NCI-H524 (cell line): ENCODE measurements around the gene NEDD1.

Experiments used
- DNase-seq, 2 experiments: peaks; one replicate each; lab custom pipeline; 2025; lab: John Stamatoyannopoulos, UW

Gene NEDD1

DNA sequence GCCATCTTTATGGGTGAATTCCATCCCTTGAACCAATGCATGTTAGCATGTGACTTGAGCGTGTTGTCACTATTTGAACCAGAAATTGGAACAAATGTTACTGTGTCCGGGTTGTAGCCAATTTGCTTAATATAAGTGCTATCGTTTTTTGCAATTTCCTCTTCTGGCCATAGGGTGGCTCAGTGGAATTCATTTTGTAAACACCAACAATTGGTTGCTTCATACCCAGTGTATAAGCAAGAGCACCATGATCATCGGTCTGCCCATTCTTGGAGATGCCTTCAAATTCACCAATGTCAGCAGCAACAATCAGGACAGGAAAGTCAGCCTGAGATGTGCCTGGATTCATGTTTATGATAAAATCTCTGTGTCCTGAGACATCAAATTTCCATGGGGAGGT, 5.0 kb upstream of the NEDD1 start:
- no peak for DNase-seq

DNA sequence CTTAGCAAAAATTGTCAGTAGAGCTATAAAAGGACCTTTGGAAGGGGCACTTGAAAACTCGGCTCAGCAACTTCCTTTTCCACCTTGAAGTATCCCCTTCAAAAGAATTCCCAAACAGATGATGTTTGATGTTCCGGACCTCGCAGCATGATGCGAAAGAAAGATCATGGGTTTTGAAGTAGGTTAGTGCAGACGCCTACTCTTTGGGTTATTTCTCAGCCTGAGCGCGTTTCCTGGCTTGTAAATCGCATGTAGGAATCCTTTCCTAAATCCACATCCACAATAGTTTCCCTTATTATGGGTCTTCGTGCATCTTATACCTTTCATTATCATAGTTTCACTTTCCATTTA, 584 bp upstream of the NEDD1 start:
- no peak for DNase-seq

DNA sequence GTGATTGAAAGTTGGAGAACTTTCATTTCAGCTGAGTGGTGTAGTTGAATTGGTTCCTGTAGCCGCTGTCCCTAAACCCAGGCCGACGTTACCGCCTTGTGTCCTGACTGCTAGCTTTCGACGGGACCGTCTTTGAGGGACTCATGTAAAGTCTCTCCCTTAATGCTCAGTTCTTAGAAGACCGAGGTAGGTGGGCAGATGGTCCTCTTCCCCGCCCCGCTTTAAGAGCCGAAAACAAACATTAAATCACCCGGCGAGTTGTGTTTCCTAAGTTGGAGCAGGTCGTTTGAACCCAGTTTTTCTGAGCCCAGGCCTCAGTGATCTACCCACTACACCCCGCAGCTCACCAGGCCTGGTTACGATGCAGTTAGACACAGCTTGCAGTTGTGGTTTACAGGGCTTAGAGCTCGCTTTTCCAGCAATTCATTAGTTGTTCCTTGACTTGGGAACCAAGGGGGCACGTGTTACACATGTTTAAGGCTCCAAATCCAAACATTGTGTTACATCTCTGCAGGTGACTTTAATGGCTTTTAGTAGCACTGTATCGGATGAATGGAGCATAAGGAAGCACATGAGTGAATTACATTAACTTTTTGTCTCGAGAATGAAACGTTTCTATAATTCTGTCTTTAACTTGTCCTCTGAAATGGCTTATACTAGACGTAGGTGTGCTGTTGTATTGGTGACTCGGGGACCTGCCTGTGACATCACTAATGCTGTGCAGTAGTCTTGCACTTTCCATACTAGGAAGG, 790 bp downstream of the NEDD1 start:
- peak; percentile 48 to 58 for DNase-seq

DNA sequence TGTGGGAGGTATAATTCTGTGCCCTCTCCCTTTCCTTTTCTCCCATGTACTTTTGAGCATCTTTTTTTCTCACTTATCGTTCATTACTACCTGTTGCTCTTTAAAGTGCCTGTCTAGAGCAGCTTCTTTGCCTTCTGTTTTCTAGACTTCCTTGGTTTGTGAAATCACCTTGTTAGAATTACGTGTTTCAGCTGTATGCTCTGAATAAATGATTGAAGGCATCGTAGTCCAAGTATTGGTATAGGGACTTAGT, 1.3 kb downstream of the NEDD1 start:
- no peak for DNase-seq

DNA sequence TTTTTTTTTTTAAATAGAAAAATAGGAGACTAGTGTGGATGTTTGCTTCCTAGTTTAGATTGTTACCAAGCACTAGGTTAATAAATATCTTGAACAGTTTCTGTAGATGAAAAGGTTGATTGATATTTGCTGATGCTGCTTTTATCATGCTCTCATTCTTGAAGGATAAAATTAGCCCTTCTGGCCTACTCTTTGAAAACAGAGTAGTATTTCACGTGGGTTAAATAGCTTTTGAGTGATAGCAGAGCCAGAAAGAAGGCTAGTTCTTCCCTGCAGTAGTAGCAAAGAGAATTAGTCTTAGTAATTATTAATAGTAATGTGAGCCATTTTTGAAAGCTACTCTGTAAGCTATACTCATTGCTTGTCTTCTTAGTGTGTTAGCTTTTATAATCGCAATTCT, 5.2 kb downstream of the NEDD1 start:
- DNase-seq, result no peak

DNA sequence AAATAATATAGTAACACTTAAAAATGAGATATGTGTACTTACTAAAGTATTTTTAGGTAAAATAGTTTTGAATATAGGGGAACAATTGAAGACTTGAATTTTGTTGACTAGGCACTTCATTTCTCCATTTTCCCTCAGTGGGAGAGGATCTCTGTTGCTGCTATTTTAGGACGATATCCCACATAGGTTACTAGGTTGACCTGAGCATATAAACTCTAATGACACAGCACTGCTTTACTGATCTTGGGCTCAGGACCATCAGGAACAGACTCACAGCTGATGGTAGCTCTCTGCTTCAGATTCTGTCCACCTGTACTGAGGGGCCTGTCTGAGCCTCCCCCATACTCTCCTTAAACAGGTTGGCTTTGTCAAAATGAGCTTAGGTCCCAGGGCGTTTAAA, 5.9 kb downstream of the NEDD1 start:
- DNase-seq, result no peak

DNA sequence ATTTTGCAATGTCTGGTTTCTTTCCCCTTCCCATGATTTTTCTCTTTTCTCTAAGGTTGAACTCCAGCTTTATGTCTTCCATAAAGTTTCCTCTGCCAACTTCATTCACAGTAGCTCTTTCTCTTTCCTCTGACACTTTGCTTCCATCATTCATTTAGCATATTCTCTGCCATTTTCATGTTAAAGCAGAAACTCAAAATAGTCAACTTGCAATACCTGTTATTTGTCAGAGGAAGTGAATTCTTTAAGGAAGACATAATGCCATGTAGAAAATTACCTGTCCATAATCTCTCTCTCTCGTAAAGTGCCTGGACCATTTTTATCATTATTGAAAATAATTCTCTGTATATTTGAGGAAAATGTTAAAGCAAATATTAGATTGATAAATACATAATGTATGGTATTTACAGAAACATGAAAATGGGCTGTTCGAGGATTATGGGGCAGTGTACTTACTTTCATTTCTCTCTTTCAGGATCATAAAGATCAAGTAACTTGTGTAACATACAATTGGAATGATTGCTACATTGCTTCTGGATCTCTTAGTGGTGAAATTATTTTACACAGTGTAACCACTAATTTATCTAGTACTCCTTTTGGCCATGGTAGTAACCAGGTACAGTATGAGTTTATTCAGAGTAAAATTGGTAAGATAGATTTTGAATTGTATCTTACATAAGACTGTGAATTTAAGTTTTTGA, 12.6 kb downstream of the NEDD1 start:
- no peak for DNase-seq

DNA sequence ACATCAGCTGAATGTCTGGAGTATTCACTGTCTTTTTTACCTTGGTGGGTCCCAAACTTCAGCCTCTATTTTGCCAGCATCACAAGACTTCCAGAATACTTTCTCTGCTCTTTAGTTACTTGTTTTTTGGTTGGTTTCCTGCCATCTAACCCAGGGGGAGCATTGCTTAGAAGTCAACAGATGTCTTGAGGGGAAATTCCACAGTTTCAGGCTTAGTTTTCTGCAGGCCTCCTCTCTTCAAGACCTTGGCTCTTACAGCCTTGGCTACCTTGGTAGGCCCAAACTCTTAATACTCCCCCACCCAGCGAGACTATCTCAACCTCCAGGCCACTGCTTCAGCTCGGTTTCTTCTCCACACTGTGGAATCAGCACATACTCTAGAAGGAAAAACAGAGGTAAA, 41.7 kb downstream of the NEDD1 start:
- no peak for DNase-seq

DNA sequence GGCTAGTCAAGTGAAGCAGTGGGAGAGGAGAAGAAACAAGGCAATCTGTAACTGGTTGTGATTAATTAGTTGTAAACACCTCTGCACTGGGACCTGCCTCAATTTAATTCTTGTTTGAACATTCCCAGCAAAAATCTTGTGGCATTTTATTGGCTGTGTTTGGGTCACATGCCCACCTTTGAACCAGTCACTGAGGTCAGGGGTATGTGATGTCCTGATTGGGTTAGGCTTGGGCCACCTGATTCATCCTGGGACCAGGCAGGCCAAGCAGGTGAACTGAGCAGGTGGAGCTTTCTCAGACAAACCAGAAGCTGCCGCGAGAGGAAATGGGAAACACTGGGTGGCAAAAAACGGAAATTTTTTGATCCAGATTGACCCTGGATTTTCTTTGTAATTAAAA, 72.5 kb downstream of the NEDD1 start:
- no peak for DNase-seq

DNA sequence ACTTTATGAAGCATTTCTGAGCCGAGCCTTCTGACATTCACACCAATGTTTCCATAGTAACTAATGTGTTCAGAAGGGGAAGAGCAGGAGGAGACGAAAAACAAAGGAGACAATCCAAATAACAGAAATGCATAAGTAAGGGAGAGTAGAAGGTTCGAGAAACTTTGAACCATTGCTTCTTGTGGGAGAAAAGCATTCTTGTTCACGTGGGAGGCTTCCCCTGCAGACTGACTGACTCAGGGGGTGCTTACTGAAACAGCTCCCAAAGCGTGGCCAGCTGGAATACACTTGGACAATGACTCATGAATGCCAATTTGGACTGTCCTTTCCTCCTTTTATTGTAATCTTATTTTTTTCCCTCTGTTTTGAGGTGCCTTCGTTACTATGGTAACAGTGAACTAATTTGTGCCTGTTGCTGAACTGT, 73.9 kb downstream of the NEDD1 start:
- DNase-seq, result no peak

DNA sequence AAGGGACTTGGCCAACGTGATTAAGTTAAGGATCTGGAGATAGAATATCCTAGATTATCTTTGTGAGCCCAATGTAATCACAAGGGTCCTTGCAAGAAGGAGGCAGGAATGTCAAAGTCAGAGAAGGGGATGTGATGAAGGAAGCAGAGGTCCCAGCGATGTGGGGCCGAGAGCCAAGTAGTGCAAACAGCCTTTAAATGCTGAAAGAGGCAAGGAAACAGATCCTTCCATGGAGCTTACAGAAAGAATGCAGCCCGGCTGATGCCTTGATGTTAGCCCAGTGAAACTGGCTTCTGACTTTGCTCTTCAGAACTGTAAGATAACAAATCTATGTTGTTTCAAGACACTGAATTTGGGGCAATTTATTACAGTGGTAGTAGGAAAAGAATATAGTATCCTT, 74.9 kb downstream of the NEDD1 start:
- DNase-seq, result no peak

DNA sequence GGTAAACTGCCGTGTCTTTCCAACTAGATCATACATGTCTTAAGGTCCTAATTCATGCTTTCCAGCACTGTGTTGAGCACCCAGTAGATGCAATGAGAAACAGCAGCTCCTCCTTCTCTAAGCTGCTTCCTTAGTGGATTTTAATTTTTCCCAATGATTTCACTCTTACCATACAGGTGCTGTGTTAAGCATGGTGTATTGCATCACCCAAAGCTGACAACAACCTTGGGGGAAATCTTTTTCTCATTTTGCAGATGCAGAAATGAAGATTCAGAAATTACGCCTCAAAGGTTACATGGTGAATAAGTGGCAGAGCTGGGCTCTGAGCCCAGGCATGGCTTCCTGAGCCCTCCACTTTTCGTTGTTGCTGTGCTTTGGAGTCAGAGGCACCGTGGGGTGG, 75.6 kb downstream of the NEDD1 start:
- DNase-seq, result no peak

DNA sequence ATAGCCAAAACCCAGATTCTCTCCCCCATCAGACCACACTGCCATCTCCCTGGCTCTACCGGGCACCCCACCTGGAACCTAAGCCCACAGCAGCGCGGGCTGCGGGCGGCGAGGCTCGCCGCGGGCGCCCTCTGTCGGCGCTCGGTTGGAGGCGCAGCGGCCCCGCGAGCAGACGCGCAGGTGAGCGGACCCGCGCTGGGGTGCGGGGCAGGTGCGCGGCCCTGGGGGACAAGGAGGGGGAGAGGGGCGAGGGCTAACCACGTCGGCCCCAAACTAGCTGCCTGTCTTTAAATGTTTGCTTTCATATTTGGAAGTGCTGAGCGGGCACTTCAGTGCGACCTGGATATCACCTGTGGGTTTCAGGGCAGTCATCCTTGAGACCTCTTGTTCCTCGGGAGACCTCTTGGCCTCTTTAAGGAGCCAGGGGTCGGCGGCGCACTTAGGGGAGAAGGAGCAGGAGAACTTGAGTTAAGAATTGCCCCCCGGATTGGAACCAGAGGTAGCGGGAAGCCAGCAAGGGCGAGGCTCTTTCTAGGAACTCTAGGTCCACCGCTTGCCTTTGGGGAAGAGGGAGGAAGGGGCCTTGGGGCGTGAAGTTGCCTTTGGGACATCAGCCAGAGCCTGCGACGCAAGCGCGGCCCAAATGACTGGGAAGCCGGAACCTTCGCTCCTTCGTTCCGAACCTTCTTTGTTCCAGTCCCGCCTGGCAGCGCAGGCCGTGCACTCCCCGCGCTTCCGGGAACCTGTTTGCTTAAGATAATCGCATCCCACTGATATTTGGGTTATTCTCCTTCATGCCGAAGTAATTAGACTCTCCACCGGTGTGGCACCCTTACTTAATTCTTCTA, 78.7 kb downstream of the NEDD1 start:
- DNase-seq, result peak in 1 of 2 experiments; percentile 20

DNA sequence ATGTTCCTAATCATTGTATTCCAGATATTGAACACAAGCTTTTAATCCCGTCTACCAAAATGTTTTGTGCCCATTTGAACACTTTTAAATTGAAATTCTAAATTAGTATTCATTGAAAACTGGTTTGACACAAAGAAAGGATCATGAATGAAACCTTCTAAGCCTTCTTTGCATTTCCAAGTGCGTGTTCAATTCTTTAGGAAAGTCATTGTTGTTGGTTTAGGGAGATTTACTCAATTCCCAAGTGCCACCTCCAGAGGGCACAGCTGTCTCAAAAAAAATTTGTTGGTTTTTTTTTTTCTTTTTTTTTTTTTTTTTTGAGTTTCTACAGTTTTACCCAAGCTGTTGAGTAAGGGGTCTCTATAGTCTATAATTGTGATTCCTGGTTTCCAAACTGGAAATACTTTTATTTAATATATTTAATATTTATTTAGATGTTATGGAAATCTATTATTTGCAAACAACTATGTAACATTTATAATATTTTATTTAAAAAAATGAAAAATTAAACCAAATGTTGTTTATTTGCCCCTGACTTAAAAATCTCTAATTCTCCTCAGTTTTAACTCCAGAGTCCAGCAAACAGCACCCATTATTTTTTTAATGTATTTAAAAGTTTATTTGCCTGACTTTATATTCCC, 79.9 kb downstream of the NEDD1 start:
- DNase-seq, result peak in 1 of 2 experiments; percentile 36

DNA sequence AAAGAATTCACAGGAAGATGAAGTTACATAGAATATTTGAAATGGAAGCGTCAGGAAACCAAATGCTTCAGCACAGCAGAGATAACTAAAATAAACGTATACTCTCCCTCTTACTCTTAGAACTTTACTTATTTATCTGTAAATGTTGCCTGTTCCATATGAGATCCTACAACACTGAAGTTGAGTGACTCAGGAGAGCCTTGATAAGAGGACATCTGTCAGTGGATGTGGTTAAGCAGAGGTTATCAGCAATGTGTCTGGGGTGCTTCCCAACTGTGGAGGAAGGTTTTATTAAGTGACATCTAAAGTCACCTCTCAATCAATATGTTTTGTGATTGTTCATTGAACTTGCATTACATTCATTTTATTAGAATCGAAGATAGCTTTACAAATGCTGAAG, 81.9 kb downstream of the NEDD1 start:
- DNase-seq, result no peak

DNA sequence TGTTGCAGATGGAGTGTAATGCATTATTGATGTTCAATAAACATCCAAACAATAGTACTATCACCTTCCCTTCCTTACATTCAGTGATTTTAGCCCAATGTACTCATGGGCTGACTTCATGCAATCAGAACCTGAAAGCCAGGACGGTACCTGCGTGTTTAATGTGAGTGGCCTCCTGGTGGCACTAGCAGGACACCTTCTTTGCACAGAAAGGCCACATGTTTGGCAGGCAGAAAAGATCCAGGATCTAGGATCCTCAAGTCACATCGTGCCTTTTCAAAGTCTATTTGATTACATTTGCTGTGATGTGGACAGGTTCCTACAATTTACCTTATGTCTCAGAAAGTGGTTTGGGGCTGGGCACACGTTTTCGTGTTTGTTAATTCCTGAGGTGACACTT, 82.9 kb downstream of the NEDD1 start:
- DNase-seq, result peak; percentile 3 to 64

DNA sequence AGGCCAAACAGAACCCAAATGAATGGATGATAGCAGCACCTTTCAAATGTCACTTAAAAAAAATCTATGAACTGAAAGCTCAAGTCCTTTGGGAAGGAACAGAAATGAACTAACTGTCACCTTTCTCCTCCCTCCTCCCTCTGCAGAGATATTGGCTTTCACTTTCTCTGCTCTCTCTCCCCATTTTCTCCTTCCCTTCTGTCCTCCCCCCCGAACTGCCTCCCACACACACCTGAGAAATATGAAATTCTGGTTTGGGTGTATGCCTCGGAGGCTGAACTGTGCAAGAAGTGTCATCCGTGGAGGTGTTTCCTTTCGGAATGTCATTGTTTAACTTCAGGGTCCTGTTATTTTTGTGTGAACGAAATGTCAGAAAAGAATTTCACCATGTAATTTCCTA, 87.8 kb downstream of the NEDD1 start:
- no peak for DNase-seq

DNA sequence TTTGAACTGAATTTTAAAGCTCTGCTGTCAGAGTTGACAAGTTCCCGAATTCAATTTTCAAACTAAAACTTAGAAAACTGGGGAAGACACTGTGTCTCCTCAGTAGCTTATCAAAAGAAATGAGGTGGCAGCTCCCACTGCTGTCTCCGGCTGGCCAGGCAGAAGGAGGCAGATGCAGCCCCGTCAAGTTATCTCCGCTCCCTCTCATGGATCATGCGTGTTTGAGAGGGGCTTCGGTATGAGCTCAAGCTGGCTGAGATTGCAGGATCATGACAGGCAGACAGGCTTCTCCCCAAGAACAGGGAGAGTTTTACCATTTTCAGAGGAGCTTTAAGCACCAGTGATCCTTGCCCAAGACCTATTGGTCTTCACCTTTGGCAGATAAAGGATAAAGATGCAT, 88.8 kb downstream of the NEDD1 start:
- DNase-seq, result no peak

DNA sequence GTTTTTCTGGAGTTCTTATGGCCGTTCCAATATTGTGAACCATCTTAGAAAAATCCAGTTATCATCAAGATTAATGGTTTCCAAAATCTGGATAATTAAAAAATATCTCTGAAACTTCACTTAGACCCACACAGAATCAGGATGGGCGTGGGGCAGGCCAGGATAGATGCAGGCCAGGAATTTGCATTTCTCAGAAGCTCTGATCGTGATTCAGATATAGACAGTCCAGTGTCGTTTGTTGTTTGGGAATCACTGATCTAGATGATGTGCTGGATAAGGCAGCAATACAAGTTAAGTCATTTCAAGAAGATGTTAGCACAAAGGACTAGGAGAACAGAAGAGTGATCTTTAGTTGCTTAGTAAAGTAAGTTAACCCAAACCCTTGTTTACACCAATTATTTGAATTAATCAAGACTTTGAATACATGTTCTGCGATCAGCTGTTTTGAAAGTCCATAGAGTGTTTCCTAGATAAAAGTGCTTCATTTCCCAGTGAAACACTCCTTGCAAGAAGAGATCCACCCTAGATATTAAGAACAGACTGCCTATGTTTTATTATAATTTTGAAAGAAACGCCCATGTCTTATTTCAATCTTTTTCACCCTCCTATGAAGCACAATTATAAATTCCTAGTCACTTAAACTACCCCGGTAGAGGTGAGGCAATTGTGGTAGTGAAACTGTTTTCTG, 90.9 kb downstream of the NEDD1 start:
- no peak for DNase-seq

DNA sequence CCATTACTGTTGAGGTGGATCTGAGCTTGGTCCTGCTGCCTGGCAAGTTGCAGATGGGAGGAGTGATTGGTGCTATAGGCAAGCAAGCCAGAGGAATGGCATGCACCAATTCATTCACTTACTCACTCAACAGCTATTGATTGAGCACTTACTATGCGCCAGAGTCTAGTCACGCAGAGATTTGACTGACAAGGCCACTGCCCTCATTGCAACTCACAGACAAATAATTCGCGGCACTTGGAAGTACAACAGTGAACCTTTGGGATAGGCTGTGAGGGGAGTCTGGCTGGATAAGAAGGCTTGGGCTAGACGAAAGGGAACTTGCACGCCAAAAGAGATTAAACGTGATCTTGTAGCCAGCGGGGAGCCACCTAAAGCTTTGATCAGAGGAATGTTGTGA, 96.2 kb downstream of the NEDD1 start:
- no peak for DNase-seq
